Measurements from ENCODE around the gene XRCC1. TPM values are rescaled to one million over a fixed set of nuclear protein-coding genes. Genes with fewer than 3 reads are reported as not detected.

XRCC1 gene
- total and polyA plus RNA-seq, 2 of the 8 experiments (the other 6 are each of a cell fraction or from before 2014, with no cell fraction given) = 42.5 to 44.4 TPM

DNA sequence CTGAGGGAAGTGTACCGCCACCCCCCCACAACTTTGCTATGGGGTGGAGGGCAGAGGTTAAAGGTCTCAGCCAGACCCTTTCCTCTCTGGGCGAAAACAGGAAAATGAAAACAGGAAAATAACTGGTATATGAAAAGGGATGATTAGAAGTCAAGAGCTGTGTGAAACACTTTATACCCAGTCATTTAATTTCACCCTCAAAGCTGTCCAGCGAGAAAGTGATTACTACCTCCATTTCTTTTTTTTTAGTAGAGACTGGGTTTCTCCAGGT lies 70.2 kb downstream of the XRCC1 start (continued):
- TF ChIP-seq ASH2L (IDR thresholded peaks at IDR 0.05; ENCODE audit: low read length) = no peak
- TF ChIP-seq SIN3A (conservative IDR thresholded peaks at IDR 0.05 in 1 of 2, IDR thresholded peaks at IDR 0.05 in 1 of 2; ENCODE audit: low read depth in 1 of 2, low read length in 2 of 2) = no peak
